HL-60 (cell line): ENCODE results near the gene GPS1.

Experiments used
- DNase-seq, 2 experiments: peaks; one replicate each; pipeline ENCODE4 v3.0.0-alpha.2; 2010 to 2020; ENCODE audit warnings: low read depth in 1 of 2, low spot score in 1 of 2
- H3K27ac ChIP-seq: fragments of 250-450 bp; sonication (Bioruptor Pico); replicated peaks from 2 replicates; pipeline ENCODE4 v1.5.1; 2020; ENCODE audit warnings: mild to moderate bottlenecking, moderate library complexity
- H3K27me3 ChIP-seq: fragments of 250-450 bp; sonication (Bioruptor Pico); 2 replicates; pipeline ENCODE4 v1.5.1; 2021; ENCODE audit warnings: mild to moderate bottlenecking, moderate library complexity; ENCODE audit not compliant: insufficient read depth, poor library complexity, severe bottlenecking
- H3K4me3 ChIP-seq: replicated peaks from 2 replicates; pipeline ENCODE4 v1.5.1; 2011; ENCODE audit warnings: mild to moderate bottlenecking, control low read depth, low read length; ENCODE audit not compliant: insufficient read depth
- GABPA ChIP-seq: IDR thresholded peaks from 2 replicates; pipeline ENCODE4 v1.6.1; 2012; ENCODE audit warnings: low read depth
- POLR2AphosphoS5 ChIP-seq: IDR thresholded peaks from 2 replicates; pipeline ENCODE4 v1.6.1; 2012; ENCODE audit warnings: low read depth
- SPI1 ChIP-seq: IDR thresholded peaks from 2 replicates; pipeline ENCODE4 v1.6.1; 2012; ENCODE audit warnings: low read depth, mild to moderate bottlenecking, borderline replicate concordance
- TF ChIP-seq, protein P1 (sequence below): IDR thresholded peaks from one replicate; pipeline ENCODE4 v1.5.1; 2011; ENCODE audit warnings: low read length, control low read depth, inconsistent platforms; ENCODE audit not compliant: insufficient read depth
- TF ChIP-seq, protein P2 (sequence below): IDR thresholded peaks from 2 replicates; pipeline ENCODE4 v1.6.1; 2012; ENCODE audit warnings: low read depth; ENCODE audit not compliant: insufficient replicate concordance

The GPS1 gene

DNA sequence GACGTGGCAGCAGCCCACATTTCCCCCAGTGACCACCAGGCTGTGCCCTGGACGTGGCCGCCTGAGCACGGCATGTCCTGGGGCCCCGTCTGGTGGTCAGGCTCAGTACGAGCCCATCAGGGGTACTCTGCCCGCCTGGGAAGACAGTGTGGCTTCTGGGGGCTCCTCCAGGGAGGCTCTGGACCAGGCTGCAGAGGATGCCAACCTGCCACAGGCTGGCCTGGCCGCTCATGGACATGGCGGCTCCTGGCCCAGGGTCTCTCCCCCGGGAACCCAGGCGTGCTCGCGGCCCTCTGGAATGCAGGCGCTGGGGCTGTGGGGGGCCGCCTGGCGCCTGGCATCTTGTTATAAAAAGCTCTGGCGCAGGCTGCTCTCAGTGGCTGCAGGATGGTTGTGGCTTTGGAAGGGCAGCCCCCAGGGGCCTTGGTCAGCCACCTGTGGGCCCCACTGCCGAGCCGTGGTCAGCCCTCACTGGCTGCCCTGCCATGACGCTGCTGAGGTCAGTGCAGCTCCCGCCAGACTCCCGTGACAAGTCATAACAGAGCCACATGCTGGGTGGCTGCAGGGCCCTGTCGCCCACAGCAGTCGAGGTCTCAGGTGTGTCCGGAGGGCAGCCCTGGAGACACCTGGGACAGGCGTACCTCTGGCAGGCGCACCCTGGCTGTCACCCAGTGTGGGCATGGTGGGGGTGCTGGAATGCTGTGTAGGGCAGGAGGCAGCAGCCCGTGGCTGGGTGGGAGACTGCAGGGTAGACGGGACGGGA is 44.0 kb upstream of the GPS1 start:
- no peak for DNase-seq
- Histone ChIP-seq H3K4me3 (no peak overlapping the region), H3K27ac (no peak overlapping the region), H3K27me3 (no peaks in the 10 kb centered on the region)
- TF ChIP-seq SPI1 (no peak), POLR2AphosphoS5 (no peak), GABPA (no peak)
- TF ChIP-seq, protein P1, sequence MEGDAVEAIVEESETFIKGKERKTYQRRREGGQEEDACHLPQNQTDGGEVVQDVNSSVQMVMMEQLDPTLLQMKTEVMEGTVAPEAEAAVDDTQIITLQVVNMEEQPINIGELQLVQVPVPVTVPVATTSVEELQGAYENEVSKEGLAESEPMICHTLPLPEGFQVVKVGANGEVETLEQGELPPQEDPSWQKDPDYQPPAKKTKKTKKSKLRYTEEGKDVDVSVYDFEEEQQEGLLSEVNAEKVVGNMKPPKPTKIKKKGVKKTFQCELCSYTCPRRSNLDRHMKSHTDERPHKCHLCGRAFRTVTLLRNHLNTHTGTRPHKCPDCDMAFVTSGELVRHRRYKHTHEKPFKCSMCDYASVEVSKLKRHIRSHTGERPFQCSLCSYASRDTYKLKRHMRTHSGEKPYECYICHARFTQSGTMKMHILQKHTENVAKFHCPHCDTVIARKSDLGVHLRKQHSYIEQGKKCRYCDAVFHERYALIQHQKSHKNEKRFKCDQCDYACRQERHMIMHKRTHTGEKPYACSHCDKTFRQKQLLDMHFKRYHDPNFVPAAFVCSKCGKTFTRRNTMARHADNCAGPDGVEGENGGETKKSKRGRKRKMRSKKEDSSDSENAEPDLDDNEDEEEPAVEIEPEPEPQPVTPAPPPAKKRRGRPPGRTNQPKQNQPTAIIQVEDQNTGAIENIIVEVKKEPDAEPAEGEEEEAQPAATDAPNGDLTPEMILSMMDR: no peak
- TF ChIP-seq, protein P2, sequence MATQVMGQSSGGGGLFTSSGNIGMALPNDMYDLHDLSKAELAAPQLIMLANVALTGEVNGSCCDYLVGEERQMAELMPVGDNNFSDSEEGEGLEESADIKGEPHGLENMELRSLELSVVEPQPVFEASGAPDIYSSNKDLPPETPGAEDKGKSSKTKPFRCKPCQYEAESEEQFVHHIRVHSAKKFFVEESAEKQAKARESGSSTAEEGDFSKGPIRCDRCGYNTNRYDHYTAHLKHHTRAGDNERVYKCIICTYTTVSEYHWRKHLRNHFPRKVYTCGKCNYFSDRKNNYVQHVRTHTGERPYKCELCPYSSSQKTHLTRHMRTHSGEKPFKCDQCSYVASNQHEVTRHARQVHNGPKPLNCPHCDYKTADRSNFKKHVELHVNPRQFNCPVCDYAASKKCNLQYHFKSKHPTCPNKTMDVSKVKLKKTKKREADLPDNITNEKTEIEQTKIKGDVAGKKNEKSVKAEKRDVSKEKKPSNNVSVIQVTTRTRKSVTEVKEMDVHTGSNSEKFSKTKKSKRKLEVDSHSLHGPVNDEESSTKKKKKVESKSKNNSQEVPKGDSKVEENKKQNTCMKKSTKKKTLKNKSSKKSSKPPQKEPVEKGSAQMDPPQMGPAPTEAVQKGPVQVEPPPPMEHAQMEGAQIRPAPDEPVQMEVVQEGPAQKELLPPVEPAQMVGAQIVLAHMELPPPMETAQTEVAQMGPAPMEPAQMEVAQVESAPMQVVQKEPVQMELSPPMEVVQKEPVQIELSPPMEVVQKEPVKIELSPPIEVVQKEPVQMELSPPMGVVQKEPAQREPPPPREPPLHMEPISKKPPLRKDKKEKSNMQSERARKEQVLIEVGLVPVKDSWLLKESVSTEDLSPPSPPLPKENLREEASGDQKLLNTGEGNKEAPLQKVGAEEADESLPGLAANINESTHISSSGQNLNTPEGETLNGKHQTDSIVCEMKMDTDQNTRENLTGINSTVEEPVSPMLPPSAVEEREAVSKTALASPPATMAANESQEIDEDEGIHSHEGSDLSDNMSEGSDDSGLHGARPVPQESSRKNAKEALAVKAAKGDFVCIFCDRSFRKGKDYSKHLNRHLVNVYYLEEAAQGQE: no peak

GRCh38 chr17:82008258-82008940 is 43.3 kb upstream of the GPS1 start:
- no peak overlapping the region for H3K4me3 ChIP-seq
- no peaks in the 10 kb centered on the region for H3K27me3 ChIP-seq
- DNase-seq: no peak
- H3K27ac ChIP-seq: no peak overlapping the region
- TF ChIP-seq, protein P2: no peak
- no peak for TF ChIP-seq SPI1
- no peak for TF ChIP-seq POLR2AphosphoS5
- no peak for TF ChIP-seq GABPA
- TF ChIP-seq, protein P1: no peak

DNA sequence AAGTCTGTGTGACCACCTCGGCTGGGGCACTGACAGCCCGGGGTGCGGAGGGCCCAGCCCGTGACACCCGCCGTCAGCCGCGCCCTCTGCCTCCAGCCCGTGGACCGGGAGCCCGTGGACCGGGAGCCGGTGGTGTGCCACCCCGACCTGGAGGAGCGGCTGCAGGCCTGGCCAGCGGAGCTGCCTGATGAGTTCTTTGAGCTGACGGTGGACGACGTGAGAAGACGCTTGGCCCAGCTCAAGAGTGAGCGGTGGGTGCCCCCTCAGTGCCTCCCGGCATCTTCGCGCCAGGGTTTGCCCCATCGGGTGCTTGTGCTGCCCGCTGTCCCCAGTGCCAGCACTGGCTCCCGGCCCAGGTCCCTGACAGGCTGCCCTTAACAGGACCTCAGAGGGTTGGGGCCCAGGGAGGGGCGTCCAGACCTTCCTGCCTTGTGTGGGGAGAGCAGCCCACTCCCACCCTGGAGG is 42.7 kb upstream of the GPS1 start:
- no peak overlapping the region for H3K27ac ChIP-seq
- no peak overlapping the region for H3K4me3 ChIP-seq
- DNase-seq: no peak
- TF ChIP-seq POLR2AphosphoS5 (no peak), GABPA (no peak), SPI1 (no peak)
- TF ChIP-seq, protein P2: no peak
- TF ChIP-seq, protein P1: no peak
- H3K27me3 ChIP-seq: no peaks in the 10 kb centered on the region
